K562 (cell line): ENCODE measurements around the gene KLHL29. TPM values are rescaled to one million over a fixed set of nuclear protein-coding genes. Genes with fewer than 3 reads are reported as not detected.

Experiments
- ATAC-seq: fragments of 200-7000 bp; cut with Tn5 transposase; 3 replicates; pipeline ENCODE4 v1.9.1; 2020; ENCODE audit warnings: moderate library complexity
- BruUV-seq: library from RNA; stranded (reverse); fragments of 400-500 nt; replicated peaks from 2 replicates; lab custom pipeline; 2021; lab: Mats Ljungman, UMichigan
- CTCF ChIA-PET: fragments of 300-600 bp; formaldehyde crosslinking; extraction: SDS; loops from one replicate; lab custom pipeline; 2021; ENCODE audit warnings: low intra/inter-chr PET ratio; lab: Yijun Ruan, JAX
- POLR2A ChIA-PET: fragments of 300-600, 350-650 bp; sonication (Branson Sonifier 250); formaldehyde crosslinking; extraction: SDS; loops from one replicate; lab custom pipeline; 2021; ENCODE audit warnings: antibody characterized with exemption, inconsistent platforms; lab: Yijun Ruan, JAX
- DNase-seq, 4 experiments: peaks; one replicate each; pipeline versions ENCODE4 v3.0.0 to v3.0.0-alpha.2; 2011 to 2018; ENCODE audit warnings: low spot score in 3 of 4, mixed read lengths in 3 of 4; ENCODE audit errors: extremely low read depth in 1 of 4
- FAIRE-seq: peaks from 2 replicates; lab custom pipeline; 2011; peaks lifted over from hg19 to GRCh38; lab: Jason Lieb, UNC
- H2AFZ ChIP-seq: 2 replicates; pipeline ENCODE4 v1.6.0; 2011; ENCODE audit warnings: low read depth, low read length, control low read depth, inconsistent platforms
- H3K27ac ChIP-seq: fragments of 200-600 bp; 3 replicates; pipeline ENCODE4 v1.8.0; 2011; ENCODE audit warnings: low read depth, mild to moderate bottlenecking, control low read depth, inconsistent platforms, low read length, moderate library complexity, mixed read lengths; ENCODE audit errors: extremely low read depth
- H3K27me3 ChIP-seq, 2 experiments: fragments of 300-600 bp in 1 of 2; 2 replicates in 1 of 2; 3 replicates in 1 of 2; pipeline versions ENCODE4 v1.6.0 to v1.8.0; 2011; ENCODE audit warnings: inconsistent platforms in 2 of 2, low read length in 2 of 2, mild to moderate bottlenecking in 1 of 2, mixed read lengths in 1 of 2, moderate library complexity in 1 of 2; ENCODE audit not compliant: control insufficient read depth in 2 of 2, insufficient read depth in 2 of 2
- H3K36me3 ChIP-seq: fragments of 300-600 bp; 3 replicates; pipeline ENCODE4 v1.8.0; 2011; ENCODE audit warnings: mild to moderate bottlenecking, low read length, inconsistent platforms; ENCODE audit not compliant: control insufficient read depth, insufficient read depth
- H3K4me1 ChIP-seq, 2 experiments: fragments of 200-600 bp in 1 of 2; replicated peaks in 1 of 2; 2 replicates in 1 of 2; 3 replicates in 1 of 2; pipeline versions ENCODE4 v1.5.1 to v1.8.0; 2011; ENCODE audit warnings: inconsistent platforms in 2 of 2, low read length in 2 of 2, mild to moderate bottlenecking in 1 of 2, mixed read lengths in 1 of 2, moderate library complexity in 1 of 2; ENCODE audit not compliant: control insufficient read depth in 2 of 2, insufficient read depth in 2 of 2
- H3K4me2 ChIP-seq: 2 replicates; pipeline ENCODE4 v1.6.1; 2011; ENCODE audit warnings: low read length, control low read depth, inconsistent platforms, mixed read lengths; ENCODE audit not compliant: insufficient read depth
- H3K4me3 ChIP-seq: fragments of 200-600 bp; sonication (generic), shearing (Covaris generic); 2 replicates; pipeline ENCODE4 v1.5.1; 2016; ENCODE audit warnings: control low read depth, inconsistent platforms
- H3K79me2 ChIP-seq: fragments of 200-600 bp; 3 replicates; pipeline ENCODE4 v1.8.0; 2011; ENCODE audit warnings: low read length, inconsistent platforms; ENCODE audit not compliant: control insufficient read depth, insufficient read depth
- H3K9ac ChIP-seq, 2 experiments: 2 replicates each; pipeline versions ENCODE4 v1.6.0 to v1.6.1; 2011; ENCODE audit warnings: low read depth in 2 of 2, low read length in 2 of 2, control low read depth in 1 of 2, inconsistent platforms in 1 of 2, mild to moderate bottlenecking in 1 of 2, mixed read lengths in 1 of 2; ENCODE audit not compliant: insufficient read depth in 1 of 2
- H3K9me1 ChIP-seq: one replicate; pipeline ENCODE4 v1.6.0; 2011; ENCODE audit warnings: inconsistent platforms, mild to moderate bottlenecking, low read length, moderate library complexity; ENCODE audit not compliant: control insufficient read depth, insufficient read depth
- H3K9me3 ChIP-seq: replicated peaks from 2 replicates; pipeline ENCODE4 v1.5.1; 2011; ENCODE audit warnings: low read depth, low read length, inconsistent platforms; ENCODE audit not compliant: control insufficient read depth, insufficient read depth
- H4K20me1 ChIP-seq: replicated peaks from 2 replicates; pipeline ENCODE4 v1.6.1; 2011; ENCODE audit warnings: low read length, inconsistent platforms, mixed read lengths; ENCODE audit not compliant: control insufficient read depth, insufficient read depth
- FOXA3 ChIP-seq, 2 experiments: fragments of 450-650 bp in 1 of 2; sonication (generic) in 1 of 2; formaldehyde crosslinking; IDR thresholded peaks in 1 of 2; conservative IDR thresholded peaks in 1 of 2; 2 replicates each; pipeline versions ENCODE4 v1.4.0 to v1.8.0; 2020 to 2022; ENCODE audit warnings: mild to moderate bottlenecking in 2 of 2, missing genetic modification reagents in 1 of 2
- HDAC8 ChIP-seq: fragments of 450-650 bp; IDR thresholded peaks from 2 replicates; pipeline ENCODE4 v1.6.1; 2016; ENCODE audit warnings: mild to moderate bottlenecking, missing genetic modification characterization, moderate library complexity, missing compliant biosample characterization
- NFYB ChIP-seq: IDR thresholded peaks from 2 replicates; pipeline ENCODE4 v1.6.1; 2011; ENCODE audit warnings: mild to moderate bottlenecking, moderate library complexity; ENCODE audit not compliant: insufficient read length; ENCODE audit errors: extremely low read depth
- SMARCA5 ChIP-seq: fragments of 450-650 bp; IDR thresholded peaks from 2 replicates; pipeline ENCODE4 v1.6.1; 2016
- SMARCB1 ChIP-seq: IDR thresholded peaks from 2 replicates; pipeline ENCODE4 v1.6.1; 2011; ENCODE audit warnings: improper control_type of control experiment, low read depth; ENCODE audit not compliant: insufficient read length
- WGBS: fragments of 100-300 bp; shearing (Covaris generic); methylation state at CpG from one replicate; pipeline ENCODE4 v1.1.6; 2016; ENCODE audit warnings: low coverage, mixed read lengths; ENCODE audit not compliant: insufficient coverage; ENCODE audit errors: missing lambda C conversion rate; 5-methylcytosine and 5-hydroxymethylcytosine counted together
- in situ Hi-C: fragments of 300-500 bp; cut with MboI; formaldehyde crosslinking; loops from 4 replicates; pipeline ENCODE4 v1.15.0; 2018; ENCODE audit warnings: inconsistent platforms, mixed read lengths
- intact Hi-C: fragments of 100-400 bp; cut with micrococcal nuclease; formaldehyde crosslinking; loops from 2 replicates; pipeline ENCODE4 v1.14.2; 2022
- polyA plus RNA-seq, 8 experiments: library from polyadenylated mRNA; depleted of rRNA in 4 of 8; stranded (reverse) in 5 of 8; unstranded in 3 of 8; fragments of >200 nt; fragmentation: Nextera tagmentation in 2 of 8; fragmentation: Illumina TruSeq in 1 of 8; extraction: Ambion mirVana in 2 of 8; extraction: Trizol in 1 of 8; gene quantifications; 2 replicates each; pipeline versions ENCODE4 v1.2.1 to v1.2.3, GENCODE V29; 2011 to 2014; ENCODE audit warnings: inconsistent platforms in 1 of 8, missing spikeins in 1 of 8
- total RNA-seq, 7 experiments: library from RNA; depleted of rRNA in 6 of 7; stranded (reverse); fragments of >200 nt in 6 of 7; fragmentation: Illumina TruSeq in 2 of 7; extraction: Trizol in 2 of 7; gene quantifications; 2 replicates each; pipeline versions ENCODE4 v1.2.1 to v1.2.3, GENCODE V29; 2011 to 2021; ENCODE audit warnings: low replicate concordance in 1 of 7
- TF ChIP-seq, protein P1 (sequence below): sonication (generic); formaldehyde crosslinking; IDR thresholded peaks from 2 replicates; pipeline ENCODE4 v1.8.0; 2022; ENCODE audit warnings: missing genetic modification reagents, mild to moderate bottlenecking, borderline replicate concordance
- TF ChIP-seq, protein P2 (sequence below): fragments of 250-450 bp; sonication (Bioruptor Pico); IDR thresholded peaks from 2 replicates; pipeline ENCODE4 v1.5.0; 2021; ENCODE audit warnings: mild to moderate bottlenecking, borderline replicate concordance
- TF ChIP-seq, protein P3 (sequence below), 2 experiments: fragments of 450-650 bp; formaldehyde crosslinking in 1 of 2; IDR thresholded peaks; 2 replicates each; pipeline versions ENCODE4 v1.4.0 to v1.6.1; 2014 to 2020; ENCODE audit warnings: mild to moderate bottlenecking in 2 of 2, borderline replicate concordance in 1 of 2, low read depth in 1 of 2

The KLHL29 gene
- total and polyA plus RNA-seq, 9 of the 15 experiments (the other 6 are each of a cell fraction or from before 2014, with no cell fraction given): 0.03 to 0.31 (median 0.08) TPM; not detected in 1

DNA sequence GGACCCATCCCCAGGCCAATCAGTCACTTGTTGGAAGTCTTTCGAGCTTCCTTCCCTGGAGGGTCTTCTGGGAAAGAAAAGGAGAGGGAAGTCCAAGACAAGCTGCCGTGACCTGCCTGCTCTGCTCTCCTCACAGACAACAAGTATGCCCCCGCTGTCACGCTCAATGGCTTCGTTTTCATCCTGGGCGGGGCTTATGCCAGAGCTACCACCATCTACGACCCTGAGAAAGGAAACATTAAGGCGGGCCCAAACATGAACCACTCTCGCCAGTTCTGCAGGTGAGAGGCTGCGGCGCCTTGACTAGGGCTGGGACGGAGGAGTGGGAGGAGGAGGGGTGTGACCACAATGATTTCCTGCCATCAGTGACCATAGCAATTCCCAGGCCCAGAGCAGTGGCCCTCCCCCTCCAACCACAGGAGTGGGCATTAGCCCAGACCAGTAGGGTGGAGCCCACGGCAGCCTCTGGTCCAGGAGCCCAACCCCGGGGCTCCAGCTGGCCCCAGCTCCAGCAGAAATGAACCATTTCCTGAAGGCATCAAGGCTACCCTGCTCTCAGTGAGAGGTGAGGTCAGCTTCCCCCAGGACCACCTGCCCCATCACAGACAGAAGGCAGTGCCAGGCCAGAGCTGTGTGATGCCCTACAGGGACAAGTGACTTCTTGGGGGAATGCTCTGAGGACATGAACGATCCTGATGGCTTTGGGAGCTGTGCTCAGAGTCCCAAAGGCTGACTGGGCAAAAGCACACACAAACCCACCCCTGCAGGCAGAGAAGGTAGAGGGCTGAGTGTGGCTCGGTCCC, 318.8 kb downstream of the KLHL29 start:
- ChIA-PET POLR2A (interaction anchor here (0.8 to 1.9 kb wide), 3 partner anchors 12 to 363 kb away, joined by 3 to 4 read pairs (median 4); no protein-coding TSS in a partner anchor), CTCF (no interaction called here)
- Histone ChIP-seq H3K9me1 (no peaks in the 10 kb centered on the region), H3K9ac (no peak overlapping the region), H3K9me3 (no peaks in the 10 kb centered on the region), H3K4me2 (no peak overlapping the region), H3K4me1 (peaks cover 8 to 12% of the 10 kb centered on the region in 2 experiments; a peak in 4 of 5 replicates), H3K27ac (no peak overlapping the region), H3K36me3 (no peaks in the 10 kb centered on the region), H4K20me1 (no peaks in the 10 kb centered on the region), H3K27me3 (peaks cover 0 to 7% of the 10 kb centered on the region in 2 experiments; a peak in 1 of 5 replicates), H3K4me3 (no peak overlapping the region), H2AFZ (no peak overlapping the region), H3K79me2 (no peaks in the 10 kb centered on the region)
- WGBS: 55% methylated on average over 14 of the region's 16 CpGs
- intact Hi-C loops (no loop called here), in situ Hi-C loops (no loop called here)
- BruUV-seq: no TSS peak
- FAIRE-seq: no peak
- ATAC-seq: peak; percentile 29
- DNase-seq: no peak
- TF ChIP-seq FOXA3 (CRISPR knock-in tag; conservative IDR thresholded peaks at IDR 0.05 in 1 of 2, IDR thresholded peaks at IDR 0.05 in 1 of 2): no peak
- TF ChIP-seq, protein P1, sequence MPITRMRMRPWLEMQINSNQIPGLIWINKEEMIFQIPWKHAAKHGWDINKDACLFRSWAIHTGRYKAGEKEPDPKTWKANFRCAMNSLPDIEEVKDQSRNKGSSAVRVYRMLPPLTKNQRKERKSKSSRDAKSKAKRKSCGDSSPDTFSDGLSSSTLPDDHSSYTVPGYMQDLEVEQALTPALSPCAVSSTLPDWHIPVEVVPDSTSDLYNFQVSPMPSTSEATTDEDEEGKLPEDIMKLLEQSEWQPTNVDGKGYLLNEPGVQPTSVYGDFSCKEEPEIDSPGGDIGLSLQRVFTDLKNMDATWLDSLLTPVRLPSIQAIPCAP (CRISPR knock-in tag): no peak
- TF ChIP-seq HDAC8 (tag): no peak
- TF ChIP-seq, protein P2, sequence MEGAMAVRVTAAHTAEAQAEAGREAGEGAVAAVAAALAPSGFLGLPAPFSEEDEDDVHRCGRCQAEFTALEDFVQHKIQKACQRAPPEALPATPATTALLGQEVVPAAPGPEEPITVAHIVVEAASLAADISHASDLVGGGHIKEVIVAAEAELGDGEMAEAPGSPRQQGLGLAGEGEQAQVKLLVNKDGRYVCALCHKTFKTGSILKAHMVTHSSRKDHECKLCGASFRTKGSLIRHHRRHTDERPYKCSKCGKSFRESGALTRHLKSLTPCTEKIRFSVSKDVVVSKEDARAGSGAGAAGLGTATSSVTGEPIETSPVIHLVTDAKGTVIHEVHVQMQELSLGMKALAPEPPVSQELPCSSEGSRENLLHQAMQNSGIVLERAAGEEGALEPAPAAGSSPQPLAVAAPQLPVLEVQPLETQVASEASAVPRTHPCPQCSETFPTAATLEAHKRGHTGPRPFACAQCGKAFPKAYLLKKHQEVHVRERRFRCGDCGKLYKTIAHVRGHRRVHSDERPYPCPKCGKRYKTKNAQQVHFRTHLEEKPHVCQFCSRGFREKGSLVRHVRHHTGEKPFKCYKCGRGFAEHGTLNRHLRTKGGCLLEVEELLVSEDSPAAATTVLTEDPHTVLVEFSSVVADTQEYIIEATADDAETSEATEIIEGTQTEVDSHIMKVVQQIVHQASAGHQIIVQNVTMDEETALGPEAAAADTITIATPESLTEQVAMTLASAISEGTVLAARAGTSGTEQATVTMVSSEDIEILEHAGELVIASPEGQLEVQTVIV (CRISPR knock-in tag): no peak
- TF ChIP-seq, protein P3, sequence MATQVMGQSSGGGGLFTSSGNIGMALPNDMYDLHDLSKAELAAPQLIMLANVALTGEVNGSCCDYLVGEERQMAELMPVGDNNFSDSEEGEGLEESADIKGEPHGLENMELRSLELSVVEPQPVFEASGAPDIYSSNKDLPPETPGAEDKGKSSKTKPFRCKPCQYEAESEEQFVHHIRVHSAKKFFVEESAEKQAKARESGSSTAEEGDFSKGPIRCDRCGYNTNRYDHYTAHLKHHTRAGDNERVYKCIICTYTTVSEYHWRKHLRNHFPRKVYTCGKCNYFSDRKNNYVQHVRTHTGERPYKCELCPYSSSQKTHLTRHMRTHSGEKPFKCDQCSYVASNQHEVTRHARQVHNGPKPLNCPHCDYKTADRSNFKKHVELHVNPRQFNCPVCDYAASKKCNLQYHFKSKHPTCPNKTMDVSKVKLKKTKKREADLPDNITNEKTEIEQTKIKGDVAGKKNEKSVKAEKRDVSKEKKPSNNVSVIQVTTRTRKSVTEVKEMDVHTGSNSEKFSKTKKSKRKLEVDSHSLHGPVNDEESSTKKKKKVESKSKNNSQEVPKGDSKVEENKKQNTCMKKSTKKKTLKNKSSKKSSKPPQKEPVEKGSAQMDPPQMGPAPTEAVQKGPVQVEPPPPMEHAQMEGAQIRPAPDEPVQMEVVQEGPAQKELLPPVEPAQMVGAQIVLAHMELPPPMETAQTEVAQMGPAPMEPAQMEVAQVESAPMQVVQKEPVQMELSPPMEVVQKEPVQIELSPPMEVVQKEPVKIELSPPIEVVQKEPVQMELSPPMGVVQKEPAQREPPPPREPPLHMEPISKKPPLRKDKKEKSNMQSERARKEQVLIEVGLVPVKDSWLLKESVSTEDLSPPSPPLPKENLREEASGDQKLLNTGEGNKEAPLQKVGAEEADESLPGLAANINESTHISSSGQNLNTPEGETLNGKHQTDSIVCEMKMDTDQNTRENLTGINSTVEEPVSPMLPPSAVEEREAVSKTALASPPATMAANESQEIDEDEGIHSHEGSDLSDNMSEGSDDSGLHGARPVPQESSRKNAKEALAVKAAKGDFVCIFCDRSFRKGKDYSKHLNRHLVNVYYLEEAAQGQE (IDR thresholded peaks at IDR 0.05; ENCODE audit: borderline replicate concordance): no peak
- TF ChIP-seq, protein P3 (CRISPR knock-in tag; IDR thresholded peaks at IDR 0.05; ENCODE audit: low read depth): no peak
- no peak for TF ChIP-seq SMARCB1
- no peak for TF ChIP-seq NFYB
- TF ChIP-seq SMARCA5: no peak
